ENCODE results near the gene PRKG1.
A peak's percentile ranks its signal among the peaks of the same experiment; 100 is the strongest.

PRKG1 gene

DNA sequence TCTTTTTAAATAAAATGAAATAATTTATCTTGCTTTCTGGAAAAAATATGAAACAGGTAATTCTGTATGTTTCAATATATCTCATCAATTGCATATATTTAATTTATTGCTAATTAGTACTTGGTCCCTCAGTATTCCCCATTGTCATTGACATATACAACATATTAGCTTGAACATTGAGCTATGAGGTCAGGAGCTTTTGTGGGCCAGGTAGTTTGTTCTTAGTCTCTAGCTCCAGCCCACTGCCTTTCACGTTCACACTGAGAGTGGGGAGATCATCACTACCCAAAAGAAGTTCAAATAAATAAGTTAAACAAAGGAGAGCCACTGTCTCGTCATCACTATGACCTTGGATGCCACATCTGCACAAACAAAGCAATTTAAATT lies 1185.1 kb downstream of the PRKG1 start:
- no peak for DNase-seq (ENCODE audit: low spot score)

DNA sequence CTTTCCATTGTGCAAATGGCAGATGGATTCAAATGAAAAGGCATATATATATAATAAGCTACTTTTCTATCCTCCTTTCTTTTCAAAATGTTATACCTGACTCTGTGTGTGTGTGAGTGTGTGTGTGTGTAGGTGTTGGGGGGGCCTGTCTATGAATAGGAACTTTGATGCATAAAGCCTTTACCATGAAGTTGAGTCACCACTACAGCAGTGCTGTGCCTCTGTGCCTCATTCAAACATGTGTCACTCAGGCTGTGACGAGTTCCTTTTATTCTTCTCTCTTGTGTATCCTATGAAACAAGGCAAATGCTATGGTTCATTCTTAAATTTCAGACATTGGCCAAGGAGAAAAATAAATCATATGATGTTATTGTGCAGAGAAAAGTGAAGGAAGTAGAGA lies 1187.1 kb downstream of the PRKG1 start:
- no peak for DNase-seq (ENCODE audit: low spot score)

DNA sequence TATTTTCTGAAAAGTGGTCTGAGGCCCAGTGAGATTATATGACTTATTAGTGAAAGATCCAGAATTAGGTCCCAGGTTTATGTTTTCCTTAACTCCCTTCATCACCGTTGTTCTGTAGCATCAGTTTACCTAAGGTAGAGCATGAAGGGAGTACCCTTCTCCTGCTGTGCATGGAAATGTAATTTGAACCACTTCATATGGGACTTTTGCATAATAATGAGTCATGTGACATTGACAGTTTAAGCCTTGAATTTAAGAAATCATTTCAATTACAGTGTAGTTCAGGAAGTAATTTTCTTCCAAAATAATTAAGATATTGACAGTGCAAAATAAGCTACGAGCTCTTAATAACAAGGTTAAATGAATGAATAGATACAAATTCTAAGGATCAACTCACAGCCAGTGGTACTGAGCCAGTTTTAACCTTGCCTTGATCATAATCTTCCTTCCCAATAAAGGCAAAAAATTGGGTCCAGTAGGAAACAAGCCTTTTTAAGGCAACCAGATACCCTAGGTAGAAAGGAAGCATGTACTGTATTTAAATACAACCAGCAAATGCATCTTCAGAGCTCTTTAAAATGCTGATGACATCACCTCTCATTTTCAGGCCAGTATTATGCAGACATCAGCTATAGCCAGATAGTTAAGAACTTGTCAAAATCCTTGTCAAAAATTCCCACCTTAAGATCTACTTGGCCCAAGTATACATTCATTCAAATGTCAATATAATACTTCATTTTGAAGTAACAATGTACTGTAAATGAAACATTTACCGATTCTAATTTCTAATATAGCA lies 1191.0 kb downstream of the PRKG1 start:
- no peak for DNase-seq (ENCODE audit: low spot score)

DNA sequence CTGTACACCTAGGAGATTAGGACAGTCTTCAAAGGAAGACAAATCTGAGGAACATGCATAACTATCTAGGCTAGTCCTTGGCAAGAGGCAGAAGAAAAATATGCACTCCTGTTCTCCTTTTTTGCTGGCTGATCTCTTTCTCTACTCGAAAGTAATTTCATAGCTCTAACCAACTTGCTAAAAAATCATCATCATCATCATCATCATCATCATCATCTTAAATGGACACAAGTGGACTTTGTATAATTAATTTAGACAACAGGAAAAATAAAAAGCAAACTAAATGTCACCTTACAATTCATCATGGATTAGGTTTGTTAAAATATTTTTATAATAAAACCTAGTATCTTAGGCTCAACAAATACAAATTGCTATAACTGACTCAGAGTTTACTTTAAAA lies 1192.6 kb downstream of the PRKG1 start:
- DNase-seq (ENCODE audit: low spot score) = no peak

DNA sequence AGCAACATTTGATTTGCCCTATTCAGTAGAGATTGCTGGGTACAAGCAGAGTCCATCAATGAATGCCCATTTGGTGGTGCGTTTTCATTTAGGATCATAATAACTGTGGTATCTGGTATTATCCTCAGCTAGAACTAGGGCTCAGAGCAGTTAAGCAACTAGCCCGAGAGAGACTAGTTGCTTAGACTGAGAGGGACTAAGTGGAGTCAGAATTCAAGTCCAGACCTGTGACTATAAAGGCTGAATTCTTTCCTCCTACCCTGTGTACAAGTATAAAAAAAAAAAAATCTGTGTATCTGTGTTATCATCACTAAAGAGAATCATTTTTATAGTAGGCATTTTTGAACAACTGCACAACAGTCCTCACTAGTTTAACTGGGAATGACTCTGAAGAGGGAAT lies 1194.5 kb downstream of the PRKG1 start:
- DNase-seq (ENCODE audit: low spot score) = no peak

DNA sequence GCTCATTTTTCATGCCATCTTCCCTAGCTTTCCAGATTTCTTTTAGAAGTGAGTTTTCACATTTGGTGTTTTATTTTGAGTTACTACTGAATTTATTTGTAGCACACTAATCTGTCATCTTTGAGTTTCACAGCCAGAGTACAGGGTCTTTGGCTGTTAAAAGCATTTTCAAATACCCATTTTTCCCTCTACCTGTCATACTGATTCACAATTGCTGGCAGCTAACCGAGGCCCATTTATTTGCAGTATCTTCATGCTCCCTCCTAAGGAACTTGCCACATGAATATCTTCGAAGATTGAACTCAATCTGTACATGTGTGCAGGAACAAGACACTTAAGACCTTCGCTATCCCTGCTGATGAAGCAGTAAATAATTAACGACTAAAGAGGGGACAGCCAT lies 1194.9 kb downstream of the PRKG1 start:
- DNase-seq (ENCODE audit: low spot score) = no peak

DNA sequence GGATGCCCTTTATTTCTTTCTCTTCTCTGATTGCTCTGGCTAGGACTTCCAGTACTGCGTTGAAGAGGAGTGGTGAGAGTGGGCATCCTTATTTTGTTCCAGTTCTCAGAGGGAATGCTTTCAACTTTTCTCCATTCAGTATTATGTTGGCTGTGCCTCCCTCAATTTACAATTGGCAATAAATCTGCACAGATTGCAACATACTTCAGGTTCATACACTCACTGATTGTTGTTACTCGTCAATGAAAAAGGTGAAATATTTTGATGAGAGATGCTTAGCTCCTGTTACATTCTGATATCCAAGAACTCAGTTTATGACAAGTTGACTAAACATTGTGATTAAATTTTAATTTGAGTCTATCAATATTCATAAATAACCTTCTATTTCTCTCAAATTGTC lies 1201.9 kb downstream of the PRKG1 start:
- no peak for DNase-seq (ENCODE audit: low spot score)

DNA sequence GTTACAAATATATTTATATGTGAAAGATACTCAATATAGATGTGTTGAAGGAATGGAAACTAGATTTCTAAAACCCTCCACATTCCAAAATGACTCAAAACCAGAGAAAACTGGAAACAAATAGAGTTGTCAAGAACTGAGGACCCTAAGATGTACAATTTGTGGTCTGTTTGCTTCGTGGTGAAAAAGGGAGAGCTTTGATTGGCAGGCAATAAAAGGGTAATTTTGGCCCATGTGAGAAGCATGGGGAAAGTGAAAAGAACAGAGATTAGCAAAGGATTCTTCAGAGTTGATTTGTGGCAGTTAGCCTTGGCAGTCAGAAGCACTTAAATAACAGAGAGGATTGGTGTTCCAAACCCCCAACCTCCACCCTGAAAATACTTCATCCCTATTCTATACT lies 1202.7 kb downstream of the PRKG1 start:
- DNase-seq (ENCODE audit: low spot score) = no peak

DNA sequence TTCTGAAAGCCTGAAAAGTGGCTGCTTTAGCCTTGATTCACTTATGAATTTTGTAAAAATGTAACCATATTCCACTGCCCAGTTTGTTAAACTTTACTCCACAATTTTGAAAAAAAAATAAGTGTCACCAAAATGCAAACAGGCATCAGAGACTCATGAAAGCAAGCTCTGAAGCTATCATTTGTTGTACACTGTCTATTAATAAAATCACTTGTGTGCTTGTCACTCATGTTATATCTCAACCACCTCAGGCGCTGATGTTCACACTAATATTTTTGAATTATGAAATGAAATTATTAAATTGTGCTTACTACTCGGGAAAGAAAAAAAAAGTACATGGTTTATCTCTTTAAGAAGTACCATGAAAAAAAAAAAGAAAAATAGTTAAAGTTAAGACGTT lies 1205.3 kb downstream of the PRKG1 start:
- DNase-seq (ENCODE audit: low spot score) = no peak

DNA sequence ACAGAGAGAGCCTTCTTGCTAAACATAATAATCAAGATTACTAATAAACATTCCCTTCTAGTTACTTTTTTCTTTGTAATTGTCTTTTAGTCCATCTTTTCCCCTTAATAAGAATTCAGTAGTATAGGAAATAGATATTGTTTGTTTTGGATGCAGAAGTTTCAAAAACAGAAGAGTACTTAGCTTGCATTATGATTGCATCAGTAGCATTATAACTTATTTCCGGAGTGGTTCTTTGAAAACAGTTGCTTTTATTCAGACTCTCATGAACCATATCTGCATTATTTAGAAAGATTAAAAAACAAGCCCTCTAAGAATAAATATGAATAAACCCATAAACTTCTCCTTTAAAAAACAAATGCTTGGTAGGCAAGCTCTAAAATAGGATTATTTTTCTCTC lies 1205.8 kb downstream of the PRKG1 start:
- DNase-seq (ENCODE audit: low spot score) = no peak

DNA sequence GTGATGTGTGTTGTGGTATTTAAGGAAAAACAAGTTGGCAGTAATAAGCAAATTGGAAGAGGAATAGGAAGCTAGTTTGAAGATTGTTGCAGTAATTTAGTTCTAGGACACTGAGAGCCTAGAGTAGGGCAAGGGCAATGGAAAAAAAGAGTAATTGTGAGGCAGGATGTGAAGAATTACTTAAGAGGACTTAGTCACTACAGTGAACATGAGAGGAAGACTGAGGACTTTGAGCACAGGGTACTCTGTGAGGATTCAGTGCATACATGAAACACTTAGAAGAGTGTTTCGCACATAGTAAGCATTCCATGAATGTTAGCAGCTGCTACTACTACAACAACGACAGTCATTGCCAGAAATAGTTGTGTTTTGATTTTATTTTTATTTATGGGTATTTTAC lies 1208.9 kb downstream of the PRKG1 start:
- no peak for DNase-seq (ENCODE audit: low spot score)

DNA sequence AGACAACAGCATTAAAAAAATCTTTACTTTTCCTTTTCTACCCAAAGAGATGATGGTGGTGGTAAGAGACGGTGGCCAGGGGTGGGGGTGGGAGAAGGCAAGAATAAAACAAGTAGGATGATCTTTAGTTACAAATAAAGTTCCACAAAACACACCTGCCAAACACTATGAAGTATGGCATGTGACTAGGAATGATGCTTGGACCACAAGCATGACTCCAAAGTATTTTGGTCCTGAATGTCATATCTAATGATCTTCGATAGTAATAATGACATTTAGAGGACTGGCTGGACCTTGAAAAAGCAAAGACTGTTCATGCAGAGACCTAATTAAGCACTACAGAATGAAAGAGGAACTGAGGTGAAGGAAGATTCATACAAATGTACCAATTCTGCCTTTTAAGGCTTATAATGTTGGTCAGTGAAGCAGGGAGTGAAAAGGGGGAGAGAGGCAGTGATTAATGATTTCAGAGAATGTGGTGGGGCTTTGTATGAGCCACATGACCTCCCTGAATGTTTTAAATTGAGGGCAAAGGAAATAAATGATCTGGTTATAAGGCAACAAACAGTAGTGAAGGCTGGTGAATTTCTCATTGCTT lies 1210.2 kb downstream of the PRKG1 start:
- DNase-seq (ENCODE audit: low spot score) = no peak

DNA sequence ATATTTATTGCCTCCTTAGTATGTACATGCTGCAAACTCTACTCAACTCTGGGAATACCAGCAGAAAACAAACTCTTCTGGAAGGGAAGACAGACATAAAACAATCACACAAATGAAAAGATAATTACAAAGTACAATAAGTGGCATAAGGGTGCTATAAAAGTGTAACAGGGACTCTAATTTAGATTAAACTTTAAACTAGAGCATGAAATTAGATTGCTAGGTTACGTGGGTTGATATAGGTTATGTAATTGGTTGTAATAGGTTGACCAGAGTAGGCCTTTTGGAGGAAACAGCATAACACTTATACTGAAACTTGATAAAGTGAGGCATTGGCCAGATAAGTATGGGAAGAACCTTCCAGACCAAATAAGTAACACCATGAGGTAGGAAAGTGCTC lies 1213.6 kb downstream of the PRKG1 start:
- DNase-seq (ENCODE audit: low spot score) = no peak

DNA sequence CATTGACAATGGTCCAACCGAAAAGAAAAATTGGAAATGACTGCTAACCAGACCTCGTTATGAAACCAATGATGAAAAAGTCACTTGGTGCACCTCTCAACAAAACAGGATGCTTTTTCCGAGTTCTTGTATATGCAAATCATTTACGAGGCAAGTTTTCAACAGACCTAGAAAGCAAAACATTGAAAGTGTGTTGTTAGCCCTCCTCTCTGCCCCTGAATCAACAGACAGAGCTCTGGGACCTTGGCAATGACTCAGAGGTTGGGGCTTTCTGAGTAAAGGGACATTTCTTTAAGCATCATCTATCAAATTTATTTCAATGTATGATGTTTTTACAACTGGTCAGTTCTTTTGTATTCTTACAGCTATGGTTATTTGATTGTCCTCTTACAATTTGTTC lies 1223.5 kb downstream of the PRKG1 start:
- no peak for DNase-seq (ENCODE audit: low spot score)

DNA sequence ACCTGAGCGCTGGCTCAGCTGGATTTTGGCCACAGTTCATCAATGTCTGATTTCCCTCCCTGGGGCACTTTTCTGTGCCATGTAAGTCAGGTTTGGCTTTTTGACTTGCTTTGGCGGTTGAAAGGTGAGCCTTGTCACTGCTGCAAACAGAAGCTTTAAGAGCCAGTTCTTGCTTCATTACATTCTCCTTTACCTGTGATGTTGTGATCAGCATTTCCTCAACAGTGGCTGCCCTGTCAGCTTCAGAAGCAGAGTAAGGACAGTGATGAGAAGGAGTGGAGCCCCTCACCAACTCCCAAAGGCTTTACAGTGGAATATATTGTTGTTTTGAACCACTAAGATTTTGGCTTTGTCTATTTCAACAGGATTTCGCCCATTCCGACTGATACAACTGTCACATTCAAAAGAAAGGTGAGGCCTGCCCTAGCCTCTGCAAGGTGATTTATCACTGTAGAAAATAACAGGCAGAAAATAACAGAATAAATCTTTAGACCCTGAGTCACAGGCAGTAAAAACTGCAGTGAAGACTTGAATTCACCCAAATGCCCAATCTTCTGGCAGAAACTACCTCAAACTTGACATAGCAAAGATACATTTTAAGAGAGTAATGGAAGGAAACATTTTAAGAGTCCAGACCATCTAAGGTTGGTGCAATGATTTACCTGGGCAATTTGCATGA lies 1226.5 kb downstream of the PRKG1 start:
- no peak for DNase-seq (ENCODE audit: low spot score)

DNA sequence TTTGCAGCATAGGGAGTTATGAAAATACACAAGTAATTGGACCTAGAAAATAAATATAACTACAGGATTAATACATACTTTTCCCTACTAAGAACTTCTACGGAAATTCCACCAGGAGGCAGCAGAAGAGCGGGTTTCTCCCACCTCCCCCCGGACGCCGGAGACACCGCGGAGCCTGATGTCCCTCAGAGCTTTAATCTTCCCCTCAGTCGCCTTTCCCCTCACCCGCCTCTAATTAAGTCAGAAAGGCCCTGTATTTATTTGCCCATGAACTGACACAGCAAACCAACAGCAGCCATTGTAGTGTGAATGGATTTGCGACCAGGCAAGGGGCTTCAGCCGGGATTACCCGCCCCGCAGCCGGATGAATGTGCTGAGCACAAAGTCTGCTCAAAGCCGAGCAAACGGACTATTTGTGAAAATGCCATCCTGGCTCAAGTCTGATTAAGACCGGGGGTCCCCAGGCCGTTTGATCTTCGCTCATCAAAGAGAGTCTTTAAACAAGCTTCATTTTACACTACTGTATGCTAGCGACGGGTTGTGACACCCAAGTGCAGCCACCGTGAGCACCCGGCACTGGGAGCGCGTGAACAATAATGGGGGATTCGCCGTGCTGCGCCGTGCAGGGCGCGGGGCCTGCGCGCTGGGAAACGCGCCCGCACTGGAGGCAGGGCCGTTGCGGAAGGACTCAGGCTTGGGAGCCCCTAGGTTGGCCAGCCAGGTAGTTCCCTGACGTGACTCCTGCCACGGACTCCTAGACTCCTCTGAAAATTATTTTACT lies 1234.2 kb downstream of the PRKG1 start:
- DNase-seq (ENCODE audit: low spot score) = peak; percentile 66

DNA sequence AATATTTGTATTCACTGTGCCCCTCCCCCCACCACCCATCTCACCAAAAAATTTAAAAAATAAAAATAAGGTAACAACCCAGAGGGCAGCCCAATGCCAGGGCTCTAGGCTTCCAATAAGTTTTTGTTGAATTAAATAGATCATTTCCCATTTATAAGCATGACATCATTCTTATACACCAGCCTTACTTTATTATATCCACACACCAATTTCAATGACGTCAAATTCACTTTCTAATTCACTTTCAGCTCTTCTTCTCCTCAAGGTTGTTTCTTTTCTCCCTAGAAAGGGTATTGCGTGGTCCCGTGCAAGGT lies 1238.6 kb downstream of the PRKG1 start:
- DNase-seq (ENCODE audit: low spot score) = no peak

DNA sequence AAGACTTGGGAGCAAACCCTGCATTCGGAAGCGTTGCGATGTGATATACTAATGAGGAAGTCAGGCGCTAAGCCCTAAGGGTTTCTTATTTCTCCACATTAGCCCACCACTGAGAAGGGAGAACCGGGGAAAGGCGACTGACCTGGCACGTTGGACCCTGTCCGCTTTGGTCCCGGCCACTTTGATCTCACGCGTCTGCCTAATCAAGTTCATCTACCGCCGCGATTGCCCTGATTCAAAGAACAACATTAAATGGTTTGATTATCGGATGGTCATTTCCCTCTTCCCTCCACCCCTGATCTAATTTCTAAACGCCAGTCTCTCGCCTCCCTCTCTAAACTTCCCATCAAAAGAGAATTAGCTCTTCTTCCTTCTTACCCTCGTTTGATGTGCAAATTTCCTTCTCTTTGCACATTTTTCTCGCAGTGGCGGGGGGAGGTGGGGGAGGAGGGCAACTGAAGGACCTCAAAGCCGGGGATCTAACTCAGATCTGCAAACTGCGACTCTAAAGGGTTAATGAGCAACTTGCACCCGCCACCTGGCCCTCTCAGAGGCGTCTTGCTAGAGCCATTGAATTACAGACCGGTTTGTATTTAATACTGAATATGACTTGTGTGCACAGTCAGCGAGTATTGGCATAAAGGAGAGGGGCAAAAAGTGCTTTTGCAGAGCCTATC lies 1239.1 kb downstream of the PRKG1 start:
- peak; percentile 37 for DNase-seq (ENCODE audit: low spot score)

DNA sequence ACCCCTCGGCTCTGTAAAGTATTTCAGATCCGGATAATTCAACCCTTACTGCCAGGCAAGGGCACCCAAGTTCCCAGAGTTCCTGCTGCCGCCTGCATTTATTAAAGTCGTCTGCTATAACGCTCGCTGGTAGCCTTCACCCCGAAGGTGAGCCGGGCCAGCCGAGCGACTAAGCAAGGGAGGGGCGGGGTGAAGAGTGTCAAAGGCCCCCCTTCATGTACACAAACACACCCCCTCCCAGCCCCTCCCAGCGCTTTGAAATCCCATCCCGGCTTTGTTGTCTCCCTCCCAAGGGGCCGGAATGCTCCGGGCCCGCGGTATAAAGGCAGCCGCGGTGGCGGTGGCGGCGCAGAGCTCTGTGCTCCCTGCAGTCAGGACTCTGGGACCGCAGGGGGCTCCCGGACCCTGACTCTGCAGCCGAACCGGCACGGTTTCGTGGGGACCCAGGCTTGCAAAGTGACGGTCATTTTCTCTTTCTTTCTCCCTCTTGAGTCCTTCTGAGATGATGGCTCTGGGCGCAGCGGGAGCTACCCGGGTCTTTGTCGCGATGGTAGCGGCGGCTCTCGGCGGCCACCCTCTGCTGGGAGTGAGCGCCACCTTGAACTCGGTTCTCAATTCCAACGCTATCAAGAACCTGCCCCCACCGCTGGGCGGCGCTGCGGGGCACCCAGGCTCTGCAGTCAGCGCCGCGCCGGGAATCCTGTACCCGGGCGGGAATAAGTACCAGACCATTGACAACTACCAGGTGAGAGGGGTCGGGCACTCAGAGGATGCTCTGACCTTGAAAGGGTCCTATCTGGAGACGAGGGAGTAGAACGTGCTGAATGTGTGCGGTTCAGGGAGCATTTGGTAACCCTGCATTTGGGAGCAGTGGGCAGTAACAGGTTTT lies 1239.9 kb downstream of the PRKG1 start, which contains the start of gene DKK1:
Gene DKK1, plus strand, starts transcription at position 349 of the 889 bp plus-strand sequence. Its CDS starts 154 bp downstream, at position 503.
- DNase-seq (ENCODE audit: low spot score) = peak; percentile 84

DNA sequence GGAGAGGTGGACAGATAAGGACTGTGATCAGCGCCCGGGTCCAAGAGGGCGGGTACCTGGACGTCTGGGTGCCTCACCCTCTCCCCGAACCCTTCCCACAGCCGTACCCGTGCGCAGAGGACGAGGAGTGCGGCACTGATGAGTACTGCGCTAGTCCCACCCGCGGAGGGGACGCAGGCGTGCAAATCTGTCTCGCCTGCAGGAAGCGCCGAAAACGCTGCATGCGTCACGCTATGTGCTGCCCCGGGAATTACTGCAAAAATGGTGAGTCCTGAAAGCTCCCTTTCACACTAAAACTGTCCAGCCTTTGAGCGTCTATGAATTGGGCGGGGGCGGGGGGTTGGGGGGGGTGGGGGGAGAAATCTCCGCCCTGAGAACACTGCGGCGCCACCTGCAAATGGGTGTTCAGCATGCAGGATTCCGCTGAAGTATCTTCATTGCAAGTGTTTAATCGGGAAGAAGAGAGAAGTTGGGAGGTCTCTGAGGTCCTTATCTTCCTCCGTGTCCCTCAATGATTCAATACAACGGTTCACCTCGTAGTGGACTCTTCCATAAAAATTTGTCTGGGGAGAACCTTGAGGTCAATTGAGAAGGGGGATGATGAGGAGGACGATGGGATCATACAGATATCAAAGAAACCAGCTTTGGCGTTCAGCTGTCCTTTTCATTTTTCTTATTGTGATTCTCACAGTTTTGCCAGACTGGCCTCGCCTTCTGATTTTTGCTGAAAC lies 1240.7 kb downstream of the PRKG1 start:
- DNase-seq (ENCODE audit: low spot score) = no peak

All from LoVo (cell line).